Right lobe of liver (tissue), 6 donors: ENCODE results near the gene P2RY8. TPM values are rescaled to one million over a fixed set of nuclear protein-coding genes. Genes with fewer than 3 reads are reported as not detected.
A peak's percentile ranks its signal among the peaks of the same experiment; 100 is the strongest.

Source experiments
- ATAC-seq, 4 donors: fragments of 200-7000 bp; cut with Tn5 transposase; one replicate each; pipeline ENCODE4 v1.9.1; 2020; ENCODE audit warnings: mild to moderate bottlenecking in 4 of 4, moderate library complexity in 4 of 4
- DNase-seq, 3 donors: peaks; one replicate each; pipeline ENCODE4 v3.0.0-alpha.2; 2020
- H3K27ac ChIP-seq, 3 donors: fragments of 200-600 bp; one replicate each; pipeline ENCODE4 v1.8.0; 2022
- H3K27me3 ChIP-seq, 2 donors: fragments of 200-600 bp; one replicate each; pipeline ENCODE4 v1.8.0; 2022
- H3K36me3 ChIP-seq, 4 donors: fragments of 200-600 bp; sonication (generic) in 1 of 4; one replicate each; pipeline versions ENCODE4 v1.5.1 to v1.8.0; 2017 to 2022; ENCODE audit warnings: control low read depth in 1 of 4
- H3K4me1 ChIP-seq, 4 donors: fragments of 200-600 bp; sonication (generic) in 1 of 4; one replicate each; pipeline versions ENCODE4 v1.5.1 to v1.8.0; 2017 to 2022; ENCODE audit warnings: control low read depth in 1 of 4
- H3K4me3 ChIP-seq, 3 donors: fragments of 200-600 bp; one replicate each; pipeline ENCODE4 v1.8.0; 2022
- H3K9me3 ChIP-seq, 4 donors: fragments of 200-600 bp; sonication (generic) in 1 of 4; one replicate each; pipeline versions ENCODE4 v1.5.1 to v1.8.0; 2017 to 2022; ENCODE audit warnings: control low read depth in 1 of 4
- POLR2A ChIP-seq: fragments of 450-650 bp; IDR thresholded peaks from one replicate; pipeline ENCODE4 v1.6.1; 2017; ENCODE audit warnings: antibody characterized with exemption, mild to moderate bottlenecking
- WGBS: methylation state at CpG from one replicate; pipeline ENCODE4 v1.1.6; 2018; ENCODE audit warnings: low coverage, low lambda C conversion rate; ENCODE audit not compliant: insufficient coverage; ENCODE audit errors: missing lambda C conversion rate; 5-methylcytosine and 5-hydroxymethylcytosine counted together
- intact Hi-C, 2 donors: fragments of 100-400 bp; cut with DNase I; formaldehyde crosslinking; loops; one replicate each; pipeline versions ENCODE4 v1.11.2 to v1.14.1; 2022
- total RNA-seq, 6 experiments: library from RNA; depleted of rRNA in 2 of 6; stranded (reverse); fragments of >200 nt in 2 of 6; fragmentation: NEBNext Ultra II Directional in 3 of 6; extraction: Animal tissue kit (Norgen Biotek cat#: 25700) in 3 of 6; gene quantifications; one replicate each; pipeline versions ENCODE4 v1.1.0 to v1.2.4, GENCODE V29; 2016 to 2023
- TF ChIP-seq, protein P1 (sequence below), 4 donors: fragments of 200-600 bp in 3 of 4; fragments of 450-650 bp in 1 of 4; IDR thresholded peaks; one replicate each; pipeline versions ENCODE4 v1.5.1 to v1.8.0; 2016 to 2022; ENCODE audit warnings: antibody characterized with exemption in 4 of 4, mild to moderate bottlenecking in 2 of 4
- donor health status: DM: no; HTN: yes; CAD: no.
- donor health status: DM: no; HTN: no; CAD: no.
- donor health status: DM: no; HTN: no; CAD: no.
- donor health status: DM: no; HTN: yes; CAD: no.
- donor health status: DM: no; HTN: yes; CAD: no.

The P2RY8 gene
- total RNA-seq, 6 experiments from 2014 or later, result 0.37 to 0.87 (median 0.73) TPM

DNA sequence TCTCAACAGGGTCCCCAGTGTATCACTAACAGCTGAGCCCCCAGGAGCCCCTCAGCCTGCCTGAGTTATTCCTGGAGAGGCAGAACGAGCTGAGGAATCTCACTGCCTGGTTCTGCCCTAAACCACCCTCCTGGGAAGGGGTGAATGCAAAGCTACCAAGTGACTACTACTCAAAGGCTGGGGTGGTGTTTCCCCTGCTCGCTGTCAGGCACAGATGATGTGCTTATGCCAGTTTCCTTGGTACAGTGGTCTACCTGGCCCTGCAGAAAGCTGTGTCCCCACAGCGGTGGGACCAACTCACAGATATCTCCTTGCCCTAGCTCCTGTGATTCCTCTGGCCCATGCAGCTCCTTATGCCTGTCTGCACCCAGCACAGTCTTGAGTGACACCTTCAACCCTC, 48.8 kb downstream of the P2RY8 start:
- no peaks in the 10 kb centered on the region for H3K27me3 ChIP-seq
- H3K36me3 ChIP-seq, result no peaks in the 10 kb centered on the region
- intact Hi-C loops, result no loop called here
- peak in 1 of 3 donors; percentile 22 for DNase-seq
- TF ChIP-seq POLR2A, result no peak
- no peak overlapping the region for H3K4me3 ChIP-seq
- no peaks in the 10 kb centered on the region for H3K4me1 ChIP-seq
- H3K27ac ChIP-seq, result no peak overlapping the region
- WGBS, result no CpG with 5 or more reads among the region's 3 CpGs
- no peaks in the 10 kb centered on the region for H3K9me3 ChIP-seq
- ATAC-seq, result no peak

DNA sequence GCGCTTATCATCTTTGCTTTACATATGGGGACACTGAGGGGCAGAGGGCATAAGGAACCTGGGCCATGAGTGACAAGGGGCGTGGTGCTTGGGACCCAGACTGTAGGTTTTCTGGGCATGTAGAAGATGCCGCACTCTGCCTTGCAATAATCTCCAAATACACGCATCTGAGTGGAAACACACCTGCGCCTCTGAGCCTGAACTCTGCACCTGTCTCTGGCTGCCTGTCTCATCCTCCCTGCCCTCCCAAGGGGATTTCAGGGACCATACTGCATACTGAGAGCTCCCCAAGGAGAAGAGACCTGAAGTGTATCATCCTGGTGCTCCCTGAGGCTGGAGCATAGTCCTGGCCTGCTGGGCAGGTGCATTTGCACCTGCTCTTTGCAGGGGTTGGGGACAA, 49.6 kb downstream of the P2RY8 start:
- Histone ChIP-seq H3K27ac (no peak overlapping the region), H3K4me1 (no peaks in the 10 kb centered on the region), H3K4me3 (no peak overlapping the region), H3K36me3 (no peaks in the 10 kb centered on the region), H3K27me3 (no peaks in the 10 kb centered on the region), H3K9me3 (no peaks in the 10 kb centered on the region)
- no peak for TF ChIP-seq POLR2A
- TF ChIP-seq, protein P1, sequence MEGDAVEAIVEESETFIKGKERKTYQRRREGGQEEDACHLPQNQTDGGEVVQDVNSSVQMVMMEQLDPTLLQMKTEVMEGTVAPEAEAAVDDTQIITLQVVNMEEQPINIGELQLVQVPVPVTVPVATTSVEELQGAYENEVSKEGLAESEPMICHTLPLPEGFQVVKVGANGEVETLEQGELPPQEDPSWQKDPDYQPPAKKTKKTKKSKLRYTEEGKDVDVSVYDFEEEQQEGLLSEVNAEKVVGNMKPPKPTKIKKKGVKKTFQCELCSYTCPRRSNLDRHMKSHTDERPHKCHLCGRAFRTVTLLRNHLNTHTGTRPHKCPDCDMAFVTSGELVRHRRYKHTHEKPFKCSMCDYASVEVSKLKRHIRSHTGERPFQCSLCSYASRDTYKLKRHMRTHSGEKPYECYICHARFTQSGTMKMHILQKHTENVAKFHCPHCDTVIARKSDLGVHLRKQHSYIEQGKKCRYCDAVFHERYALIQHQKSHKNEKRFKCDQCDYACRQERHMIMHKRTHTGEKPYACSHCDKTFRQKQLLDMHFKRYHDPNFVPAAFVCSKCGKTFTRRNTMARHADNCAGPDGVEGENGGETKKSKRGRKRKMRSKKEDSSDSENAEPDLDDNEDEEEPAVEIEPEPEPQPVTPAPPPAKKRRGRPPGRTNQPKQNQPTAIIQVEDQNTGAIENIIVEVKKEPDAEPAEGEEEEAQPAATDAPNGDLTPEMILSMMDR (IDR thresholded peaks at IDR 0.05), result no peak
- intact Hi-C loops, result no loop called here
- peak in 2 of 3 donors; percentile 33 to 36 for DNase-seq
- 64% methylated on average over 2 of the region's 5 CpGs for WGBS
- ATAC-seq, result no peak

DNA sequence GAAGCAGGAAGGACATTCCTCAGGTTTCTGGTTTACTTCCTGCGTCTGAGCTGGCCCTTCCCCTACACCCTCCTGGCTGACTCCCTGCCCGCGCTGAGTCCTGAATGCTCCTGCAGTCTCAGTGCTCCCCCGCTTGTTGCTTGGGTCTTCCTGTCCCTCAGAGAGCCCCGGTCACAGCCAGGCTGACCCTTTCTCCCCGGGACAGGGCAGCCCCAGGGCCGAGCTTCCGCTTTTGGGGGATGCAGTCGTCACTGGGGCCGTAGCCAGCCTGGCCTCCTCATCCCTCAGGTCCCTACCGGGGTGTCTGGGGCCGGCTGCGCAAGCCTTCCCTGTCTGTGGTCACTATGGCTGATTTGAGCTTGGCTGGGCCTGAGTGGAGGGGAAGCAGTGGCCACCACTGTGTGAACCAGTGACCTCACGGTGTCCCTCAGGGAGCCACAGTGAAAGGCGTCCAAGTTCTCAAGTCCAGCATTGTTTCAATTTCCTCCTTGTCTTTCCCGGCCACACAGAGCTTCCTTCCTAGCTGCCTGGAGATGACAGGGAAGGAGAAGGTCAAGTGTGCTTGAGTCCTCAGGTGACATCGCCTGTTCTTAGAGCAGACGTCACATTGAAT, 50.1 kb downstream of the P2RY8 start:
- no peak overlapping the region for H3K4me3 ChIP-seq
- DNase-seq (peak; percentile 56 to 68 (median 60)), ATAC-seq (peak; percentile 76 to 87 (median 84))
- no peaks in the 10 kb centered on the region for H3K27me3 ChIP-seq
- H3K27ac ChIP-seq, result peak overlapping the region in 1 of 3 donors; percentile 47
- intact Hi-C loops, result no loop called here
- no peaks in the 10 kb centered on the region for H3K4me1 ChIP-seq
- no peaks in the 10 kb centered on the region for H3K36me3 ChIP-seq
- 68% methylated on average over 8 of the region's 18 CpGs for WGBS
- H3K9me3 ChIP-seq, result no peaks in the 10 kb centered on the region
- TF ChIP-seq, protein P1 (IDR thresholded peaks at IDR 0.05), result no peak
- TF ChIP-seq POLR2A, result no peak

DNA sequence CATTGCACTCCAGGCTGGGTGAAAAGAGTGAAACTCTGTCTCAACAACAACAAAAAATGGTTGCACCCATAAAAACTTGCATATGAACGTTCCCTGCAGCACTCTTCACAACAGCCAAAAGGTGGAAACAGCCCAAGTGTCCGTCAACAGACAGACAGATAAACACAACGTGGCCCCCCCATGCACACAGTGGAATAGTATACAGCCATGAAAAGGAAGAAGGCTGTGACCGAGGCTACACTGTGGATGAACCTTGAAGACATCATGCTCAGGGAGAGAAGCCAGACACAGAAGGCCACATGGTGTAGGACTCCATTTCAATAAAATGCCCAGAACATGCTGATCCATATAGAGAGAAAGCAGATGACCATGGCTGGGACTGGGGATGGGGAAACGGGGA, 50.8 kb downstream of the P2RY8 start:
- Histone ChIP-seq H3K27me3 (no peaks in the 10 kb centered on the region), H3K9me3 (no peaks in the 10 kb centered on the region), H3K27ac (peak overlapping the region in 1 of 3 donors; percentile 29), H3K4me3 (no peak overlapping the region), H3K36me3 (no peaks in the 10 kb centered on the region), H3K4me1 (peaks cover 0 to 4% (median 0%) of the 10 kb centered on the region in 4 donors)
- DNase-seq, result peak in 2 of 3 donors; percentile 5 to 14
- no peak for ATAC-seq
- TF ChIP-seq, protein P1 (IDR thresholded peaks at IDR 0.05), result no peak
- TF ChIP-seq POLR2A, result no peak
- 85% methylated on average over 4 of the region's 5 CpGs for WGBS
- intact Hi-C loops, result no loop called here

DNA sequence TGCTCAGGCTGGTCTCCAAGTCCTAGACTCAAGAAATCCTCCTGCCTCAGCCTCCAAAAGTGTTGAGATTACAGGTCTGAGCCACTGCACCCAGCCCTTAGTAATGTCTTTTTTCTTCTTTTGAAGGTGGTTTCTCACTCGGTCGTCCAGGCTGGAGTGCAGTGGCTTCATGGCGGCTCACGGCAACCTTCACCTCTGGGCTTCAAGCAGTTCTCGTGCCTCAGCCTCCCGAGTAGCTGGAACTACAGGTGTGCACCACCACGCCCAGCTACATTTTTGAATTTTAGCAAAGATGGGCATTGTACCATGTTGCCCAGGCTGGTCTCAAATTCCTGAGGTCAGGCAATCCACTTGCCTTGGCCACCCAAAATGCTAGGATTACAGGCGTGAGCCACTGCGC, 52.0 kb downstream of the P2RY8 start:
- H3K9me3 ChIP-seq, result no peaks in the 10 kb centered on the region
- intact Hi-C loops, result no loop called here
- H3K27ac ChIP-seq, result no peak overlapping the region
- ATAC-seq (no peak), DNase-seq (peak in 1 of 3 donors; percentile 33)
- H3K27me3 ChIP-seq, result no peaks in the 10 kb centered on the region
- WGBS, result 91% methylated on average over 3 of the region's 9 CpGs
- H3K4me3 ChIP-seq, result no peak overlapping the region
- no peaks in the 10 kb centered on the region for H3K36me3 ChIP-seq
- H3K4me1 ChIP-seq, result peaks cover 0 to 4% (median 0%) of the 10 kb centered on the region in 4 donors
- TF ChIP-seq, protein P1 (IDR thresholded peaks at IDR 0.05), result no peak
- no peak for TF ChIP-seq POLR2A
